ENCODE data around the gene PARD3.

PARD3 gene

DNA sequence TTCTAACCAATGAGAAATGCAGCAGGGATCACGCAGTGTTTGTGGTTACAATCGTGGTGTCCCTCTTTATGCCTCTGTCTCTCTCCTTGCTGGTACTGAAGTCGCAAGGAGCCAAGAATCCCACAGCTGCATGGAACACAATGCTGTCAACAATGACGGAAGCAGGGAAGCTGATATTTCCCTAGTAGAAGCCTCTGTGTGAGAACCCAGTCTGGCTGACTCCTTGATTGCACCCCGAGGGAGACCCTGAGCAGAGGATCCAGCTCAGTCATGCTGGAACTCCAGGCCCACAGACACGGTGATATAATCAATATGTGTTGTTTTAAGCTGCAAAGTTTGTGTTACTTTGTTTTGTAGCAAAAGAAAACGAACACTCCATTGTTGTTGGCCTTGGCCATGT is 677.9 kb downstream of the PARD3 start:
- DNase-seq = no peak

DNA sequence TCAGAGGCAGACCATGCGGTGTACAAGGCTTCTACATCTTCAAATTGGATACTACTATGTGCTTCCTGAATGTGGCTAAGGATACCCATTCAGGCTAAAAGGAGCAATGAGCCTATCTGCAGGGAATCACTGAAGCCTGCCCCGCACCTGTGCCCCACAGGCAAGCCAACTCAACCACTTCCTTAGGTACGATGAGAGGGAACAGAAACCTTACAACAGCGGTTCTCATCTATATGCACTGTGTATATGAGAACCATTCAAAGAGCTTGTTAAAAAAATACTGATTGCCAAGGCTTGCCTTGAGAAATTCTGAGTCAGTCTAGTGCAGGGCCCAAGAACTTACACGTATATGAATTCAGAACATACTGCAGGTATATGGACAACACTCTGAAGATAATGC is 679.6 kb downstream of the PARD3 start:
- DNase-seq = no peak

DNA sequence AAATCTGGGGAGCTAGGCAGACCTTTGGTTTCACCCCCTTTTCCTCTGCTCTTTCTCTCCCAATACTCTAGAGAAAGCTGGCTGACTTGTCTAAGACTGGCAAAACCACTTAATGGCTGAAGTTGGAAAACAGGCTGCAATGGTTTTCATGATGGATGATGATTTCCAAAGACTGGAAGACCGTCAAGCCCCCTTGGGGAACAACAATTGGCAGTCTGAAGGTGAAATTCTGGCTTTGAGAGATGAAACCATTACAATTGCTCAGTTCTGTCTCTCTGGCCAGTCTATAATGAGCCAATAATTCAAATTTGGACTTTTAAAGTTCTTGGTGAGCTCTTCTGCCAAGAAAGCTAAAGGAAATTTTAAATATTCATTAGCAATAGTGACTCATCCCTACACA is 680.5 kb downstream of the PARD3 start:
- no peak for DNase-seq

DNA sequence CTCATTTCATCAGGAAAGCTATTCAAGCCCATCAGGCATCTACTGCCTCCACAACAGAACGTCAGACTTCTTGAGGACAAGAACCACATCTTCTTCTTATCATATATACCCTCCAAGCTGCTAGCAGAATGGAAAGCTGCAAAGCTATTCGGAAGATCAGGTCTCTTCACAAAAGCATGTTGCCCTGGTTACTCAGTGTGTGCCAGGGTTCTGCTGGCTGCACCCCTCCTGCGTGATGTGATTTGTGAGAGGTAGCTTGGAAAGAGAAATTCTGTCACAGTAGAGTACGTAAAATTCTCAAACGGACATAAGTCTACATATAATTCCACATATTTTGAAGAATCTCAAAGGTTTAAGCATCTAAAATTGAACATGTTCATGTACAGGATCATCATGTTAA is 681.7 kb downstream of the PARD3 start:
- no peak for DNase-seq

DNA sequence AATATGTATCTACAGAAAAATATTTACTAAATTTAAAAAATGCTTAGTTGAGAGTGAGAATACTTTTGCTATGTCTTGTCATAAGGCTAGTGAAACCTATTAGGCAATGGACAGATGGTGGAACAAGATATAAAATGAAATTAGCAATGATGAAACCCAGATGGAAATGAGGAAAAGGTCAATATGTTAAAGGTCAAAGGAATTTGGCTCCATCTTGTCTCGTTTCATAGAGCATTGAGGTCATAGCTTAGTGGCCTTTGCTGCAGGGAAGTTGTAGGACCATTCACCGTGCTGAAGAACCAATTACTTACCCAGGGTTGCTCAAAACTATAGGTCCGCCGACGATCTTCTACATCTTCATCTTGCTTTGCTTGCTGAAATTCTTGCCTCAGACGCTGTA is 683.9 kb downstream of the PARD3 start:
- DNase-seq = no peak

DNA sequence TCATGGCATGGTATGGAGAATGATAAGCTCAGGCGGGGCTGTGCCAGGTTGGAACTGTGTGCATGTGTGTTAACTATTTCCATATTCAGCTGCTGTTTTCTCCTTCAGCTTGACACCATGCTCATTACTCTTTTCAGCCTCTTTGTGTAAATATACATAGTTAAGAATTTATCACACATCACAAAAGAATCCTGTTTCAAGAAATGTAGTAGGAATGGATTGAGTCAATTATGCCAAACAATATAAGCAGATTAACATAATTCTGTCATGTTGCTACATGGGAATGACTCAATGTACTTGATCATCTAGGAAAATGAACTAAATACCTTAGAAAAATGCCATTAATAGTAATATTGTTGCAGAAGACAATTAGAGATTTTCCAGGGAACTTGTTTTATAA is 687.4 kb downstream of the PARD3 start:
- DNase-seq = no peak

GRCh38 chr10:34126371-34127151 is 688.5 kb downstream of the PARD3 start:
- DNase-seq = no peak

DNA sequence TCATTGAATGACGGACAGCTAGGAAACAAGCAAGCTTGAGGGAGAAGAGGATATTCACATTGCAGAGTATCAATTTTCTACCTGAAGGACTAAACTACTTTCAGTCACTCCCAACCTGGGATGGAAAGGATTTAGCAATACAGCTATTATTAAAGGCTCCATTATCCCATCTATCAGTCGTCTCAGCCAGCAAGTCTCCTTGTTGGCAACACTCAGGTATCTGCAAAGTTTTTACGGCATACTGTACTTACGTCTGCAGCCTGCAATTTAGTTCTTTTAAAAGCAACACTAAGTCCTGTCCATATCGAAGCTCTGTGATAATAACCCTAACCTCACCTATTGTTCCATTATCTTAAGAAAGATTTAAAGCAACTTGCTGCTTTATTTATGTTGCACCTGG is 689.4 kb downstream of the PARD3 start:
- DNase-seq = no peak

DNA sequence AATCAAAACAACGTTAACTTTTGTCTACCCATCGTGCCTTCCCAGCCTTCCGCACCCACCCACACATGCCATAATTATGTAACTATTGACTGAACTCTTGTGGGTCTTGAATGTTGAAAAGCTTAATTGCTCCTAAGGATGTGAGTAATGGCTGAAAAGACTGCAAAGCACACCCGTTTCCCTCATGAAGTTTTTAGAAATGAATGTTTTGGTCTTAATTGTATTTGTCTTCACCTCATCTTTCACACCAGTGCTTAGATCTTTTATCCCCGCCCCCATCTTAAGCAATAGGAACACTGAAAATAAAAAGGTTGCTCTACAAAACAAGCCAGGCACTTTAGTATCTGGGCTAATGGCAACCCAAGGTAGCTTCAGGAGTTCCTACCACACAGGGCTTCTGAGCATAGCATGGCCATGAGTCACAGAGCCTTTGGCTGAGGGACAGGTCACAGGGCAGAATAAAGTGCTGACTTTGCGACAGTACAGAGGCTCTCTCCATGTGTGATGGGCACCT is 690.5 kb downstream of the PARD3 start:
- DNase-seq = no peak

GRCh38 chr10:34121781-34122622 is 693.1 kb downstream of the PARD3 start:
- no peak for DNase-seq

- DNase-seq = no peak
Measured at GRCh38 chr10:34121125-34121753, 693.9 kb downstream of the PARD3 start.

- no peak for DNase-seq
Measured at GRCh38 chr10:34119456-34119855, 695.6 kb downstream of the PARD3 start.

DNA sequence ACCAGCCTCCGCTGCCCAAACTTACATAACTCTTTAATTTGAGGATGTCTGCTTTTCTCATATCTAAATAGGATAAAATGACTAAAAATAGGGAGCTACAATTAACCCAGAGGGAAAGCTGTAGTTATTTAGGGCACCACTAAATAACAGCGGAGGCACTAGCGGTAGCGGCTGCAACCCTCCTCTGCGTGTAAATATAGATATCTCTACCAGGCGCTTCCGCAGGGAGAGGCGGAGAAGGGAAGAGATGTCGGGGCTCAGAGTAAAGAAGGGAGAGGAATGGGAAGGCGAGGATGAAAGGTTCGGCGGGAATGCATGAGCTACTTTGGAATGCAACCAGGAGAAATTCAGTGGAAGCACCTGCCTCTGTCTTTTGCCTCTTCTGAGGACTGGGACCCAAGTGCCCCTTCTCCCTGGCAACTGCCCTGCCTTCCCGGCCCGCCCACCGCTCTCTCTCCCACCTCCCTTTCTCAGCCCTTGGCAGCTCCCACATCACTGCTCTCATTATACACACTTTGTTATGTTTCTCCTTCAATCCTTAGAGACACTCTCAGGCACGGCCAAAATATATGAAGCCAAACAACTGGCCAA is 698.3 kb downstream of the PARD3 start:
- no peak for DNase-seq

DNA sequence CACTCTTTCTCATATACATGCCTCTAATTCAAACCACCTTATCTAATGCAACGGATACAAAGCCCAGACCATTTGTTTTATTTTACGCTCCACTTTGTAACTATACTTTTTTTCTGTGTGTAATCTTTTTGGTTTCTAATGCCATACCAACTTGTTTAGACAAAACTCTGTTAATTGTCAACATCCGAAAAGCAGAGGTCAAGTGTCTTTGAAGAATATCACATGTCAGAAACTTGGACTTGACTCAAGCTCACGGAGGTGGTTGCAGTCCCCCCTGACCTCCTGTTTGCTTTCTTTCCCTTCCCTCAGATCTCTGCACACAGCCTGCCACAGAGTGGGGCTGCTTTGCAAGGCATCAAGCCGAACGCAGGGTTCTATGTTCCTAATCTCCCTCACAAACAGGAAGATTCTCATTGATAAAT is 698.9 kb downstream of the PARD3 start:
- no peak for DNase-seq

- DNase-seq = no peak
Measured at GRCh38 chr10:34114914-34115313, 700.2 kb downstream of the PARD3 start.

DNA sequence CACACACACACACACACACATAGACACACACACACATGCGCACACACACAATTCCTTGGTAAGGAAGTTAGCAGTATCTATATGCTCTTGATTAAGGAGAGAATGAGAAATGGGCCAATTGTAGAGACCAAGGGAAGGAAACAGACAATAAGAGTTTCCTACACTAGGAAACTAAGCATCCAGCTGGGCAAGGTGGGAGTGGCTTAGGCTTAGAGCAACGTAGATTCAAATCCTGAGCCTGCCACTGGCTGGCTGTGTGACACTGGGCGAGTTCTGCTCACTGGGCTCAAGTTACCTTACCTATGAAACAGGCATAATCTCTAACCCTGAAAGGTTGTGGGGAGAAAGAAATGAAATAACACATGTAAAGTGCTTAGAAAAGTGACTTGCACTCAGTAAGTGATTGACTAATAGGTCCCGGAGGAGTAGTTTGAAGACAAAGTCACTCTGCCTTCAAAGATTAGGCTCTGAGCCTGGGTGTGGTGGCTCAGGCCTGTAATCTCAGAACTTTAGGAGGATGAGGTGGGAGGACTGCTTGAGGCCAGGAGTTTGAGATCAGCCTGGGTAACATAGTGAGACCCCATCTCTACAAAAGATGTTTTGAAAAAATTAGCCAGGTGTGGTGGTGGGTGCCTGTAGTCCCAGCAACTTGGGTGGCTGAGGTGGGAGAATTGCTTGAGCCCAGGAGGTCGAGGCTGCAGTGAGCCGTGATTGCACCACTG is 701.4 kb downstream of the PARD3 start:
- no peak for DNase-seq

DNA sequence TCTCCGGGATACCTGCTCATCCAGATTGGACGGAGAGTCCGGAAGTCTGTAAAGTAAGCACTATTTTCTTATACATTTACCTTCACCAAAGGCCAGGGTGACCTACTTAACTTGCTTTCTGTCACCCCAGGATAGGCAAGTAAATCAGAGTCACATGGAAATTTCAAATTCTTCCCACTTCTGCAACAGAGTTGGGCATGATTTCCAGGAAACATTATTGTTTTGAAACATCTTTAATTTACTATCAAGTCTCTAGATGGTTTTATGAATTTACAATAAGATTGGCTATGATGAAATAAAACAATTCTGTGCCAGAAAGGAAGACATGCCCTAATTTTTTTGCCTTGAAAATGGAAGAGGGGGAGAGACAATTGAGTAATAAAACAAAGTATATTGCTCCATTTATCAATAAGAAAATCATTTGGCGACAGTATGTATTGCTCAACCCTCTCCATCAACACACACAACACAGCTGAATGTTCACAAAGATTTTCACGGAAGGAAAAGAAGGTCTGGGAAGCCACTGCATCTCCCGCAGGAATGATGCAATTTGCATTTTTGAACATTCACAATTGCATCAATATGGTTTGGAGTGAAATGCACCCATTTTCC is 702.8 kb downstream of the PARD3 start:
- DNase-seq = no peak

DNA sequence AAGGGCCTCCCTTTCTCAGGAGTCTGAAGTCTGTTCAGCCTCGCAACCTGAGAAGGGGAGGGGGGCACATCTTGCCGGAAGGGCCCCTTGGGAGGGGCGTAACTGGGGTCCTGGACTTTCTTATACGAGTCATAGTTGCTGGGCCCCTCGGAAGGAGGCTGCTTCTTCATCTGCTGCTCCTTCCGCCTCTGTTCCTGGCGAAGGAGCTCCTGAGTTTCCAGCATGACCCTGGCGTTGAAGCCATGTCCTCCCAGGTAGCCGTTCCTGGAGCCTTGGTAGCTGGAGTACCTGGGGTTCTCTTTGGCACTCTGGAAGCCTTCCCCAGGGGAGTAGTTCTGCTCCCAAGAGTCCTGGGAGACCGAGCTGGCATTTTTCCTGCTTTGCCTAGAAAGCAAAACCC is 703.9 kb downstream of the PARD3 start:
- no peak for DNase-seq

GRCh38 chr10:34109952-34110702 is 705.0 kb downstream of the PARD3 start:
- DNase-seq = no peak

DNA sequence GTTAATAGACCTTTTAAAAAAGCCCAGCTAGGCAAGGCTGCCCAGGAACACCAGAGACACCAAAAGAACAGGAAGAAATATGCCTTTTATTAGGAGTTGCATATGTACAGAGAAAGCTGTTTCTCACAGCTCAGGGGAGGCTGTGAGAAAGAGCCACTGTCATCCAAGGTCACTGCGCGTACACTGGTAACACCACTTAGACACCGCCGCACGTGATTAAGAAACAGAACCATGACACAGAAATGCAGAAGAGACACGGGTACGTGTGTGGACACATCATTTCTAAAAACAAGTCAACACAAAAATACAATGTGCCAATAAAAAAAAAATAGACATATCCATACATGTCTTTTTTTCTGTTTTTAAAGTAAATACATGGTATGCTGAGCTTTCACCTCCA is 705.6 kb downstream of the PARD3 start:
- DNase-seq = no peak
